Fibroblast of lung (primary cell): ENCODE results near the gene TMEM109. TPM values are rescaled to one million over a fixed set of nuclear protein-coding genes. Genes with fewer than 3 reads are reported as not detected.
A peak's percentile ranks its signal among the peaks of the same experiment; 100 is the strongest.

Experiments
- DNase-seq, 2 donors: peaks; one replicate each; pipeline versions ENCODE4 v3.0.0 to v3.0.0-alpha.2; 2010; ENCODE audit warnings: low read depth in 2 of 2
- H2AFZ ChIP-seq: 2 replicates; pipeline ENCODE4 v1.5.1; 2012; ENCODE audit warnings: low read length, control low read depth, inconsistent platforms
- H3K27ac ChIP-seq: 2 replicates; pipeline ENCODE4 v1.5.1; 2011; ENCODE audit warnings: low read length, control low read depth; ENCODE audit not compliant: insufficient read depth
- H3K27me3 ChIP-seq: 2 replicates; pipeline ENCODE4 v1.5.1; 2011; ENCODE audit warnings: mild to moderate bottlenecking, low read length; ENCODE audit not compliant: control insufficient read depth, insufficient read depth
- H3K36me3 ChIP-seq: 2 replicates; pipeline ENCODE4 v1.5.1; 2011; ENCODE audit warnings: low read length; ENCODE audit not compliant: control insufficient read depth, insufficient read depth
- H3K4me1 ChIP-seq: 2 replicates; pipeline ENCODE4 v1.5.1; 2011; ENCODE audit warnings: low read length; ENCODE audit not compliant: control insufficient read depth, insufficient read depth; ENCODE audit errors: extremely low read depth
- H3K4me2 ChIP-seq: 2 replicates; pipeline ENCODE4 v1.5.1; 2011; ENCODE audit warnings: low read length, control low read depth; ENCODE audit not compliant: insufficient read depth; ENCODE audit errors: extremely low read depth
- H3K4me3 ChIP-seq, 4 experiments: fragments of 200-600 bp in 1 of 4; sonication (generic) in 1 of 4; replicated peaks in 1 of 4; 2 replicates each; pipeline ENCODE4 v1.5.1; 2011 to 2016; ENCODE audit warnings: low read length in 4 of 4, low read depth in 3 of 4, mild to moderate bottlenecking in 3 of 4, control low read depth in 2 of 4, inconsistent platforms in 1 of 4, mixed read lengths in 1 of 4; ENCODE audit not compliant: insufficient read depth in 1 of 4; ENCODE audit errors: control extremely low read depth in 1 of 4
- H3K79me2 ChIP-seq: 2 replicates; pipeline ENCODE4 v1.5.1; 2012; ENCODE audit warnings: mild to moderate bottlenecking, low read length, inconsistent platforms; ENCODE audit not compliant: control insufficient read depth, insufficient read depth
- H3K9ac ChIP-seq: 2 replicates; pipeline ENCODE4 v1.5.1; 2011; ENCODE audit warnings: mild to moderate bottlenecking, low read length, control low read depth; ENCODE audit not compliant: insufficient read depth
- H3K9me3 ChIP-seq: 2 replicates; pipeline ENCODE4 v1.5.1; 2012; ENCODE audit warnings: low read depth, low read length; ENCODE audit not compliant: control insufficient read depth, insufficient read depth
- H4K20me1 ChIP-seq: 2 replicates; pipeline ENCODE4 v1.5.1; 2011; ENCODE audit warnings: low read length; ENCODE audit not compliant: control insufficient read depth, insufficient read depth; ENCODE audit errors: extremely low read depth
- EZH2 ChIP-seq: IDR thresholded peaks from 2 replicates; pipeline ENCODE4 v1.5.1; 2012; ENCODE audit warnings: low read length, control low read depth, mild to moderate bottlenecking; ENCODE audit errors: missing control alignments
- polyA plus RNA-seq, 2 donors: library from polyadenylated mRNA; depleted of rRNA in 1 of 2; stranded (reverse) in 1 of 2; unstranded in 1 of 2; fragments of >200 nt; gene quantifications; 2 replicates each; pipeline ENCODE4 v1.2.1, GENCODE V29; 2011 to 2012; ENCODE audit warnings: missing spikeins in 1 of 2
- total RNA-seq: library from RNA; depleted of rRNA; stranded (reverse); fragments of >200 nt; gene quantifications from 2 replicates; pipeline ENCODE4 v1.2.1, GENCODE V29; 2014
- TF ChIP-seq, protein P1 (sequence below), 2 donors: IDR thresholded peaks in 1 of 2; conservative IDR thresholded peaks in 1 of 2; 1 replicate in 1 of 2; 2 replicates in 1 of 2; pipeline ENCODE4 v1.5.1; 2011 to 2012; ENCODE audit warnings: low read length in 2 of 2, control low read depth in 1 of 2, inconsistent platforms in 1 of 2, low read depth in 1 of 2, mild to moderate bottlenecking in 1 of 2

TMEM109 gene
- total and polyA plus RNA-seq, 2 donors (not counting 1 experiment from before 2014, with no cell fraction given), result 21.5 to 34.9 TPM

- peak in 1 of 2 donors; percentile 19 for DNase-seq
- Histone ChIP-seq H3K27me3 (no peaks in the 10 kb centered on the region), H3K27ac (no peak overlapping the region), H3K4me1 (peaks cover 14% of the 10 kb centered on the region), H3K79me2 (peaks cover 20% of the 10 kb centered on the region), H3K9ac (no peak overlapping the region), H3K4me3 (no peak overlapping the region), H2AFZ (no peak overlapping the region), H3K9me3 (no peaks in the 10 kb centered on the region), H3K36me3 (peaks cover 15% of the 10 kb centered on the region), H3K4me2 (no peak overlapping the region), H4K20me1 (no peaks in the 10 kb centered on the region)
- TF ChIP-seq EZH2, result no peak
- TF ChIP-seq, protein P1, sequence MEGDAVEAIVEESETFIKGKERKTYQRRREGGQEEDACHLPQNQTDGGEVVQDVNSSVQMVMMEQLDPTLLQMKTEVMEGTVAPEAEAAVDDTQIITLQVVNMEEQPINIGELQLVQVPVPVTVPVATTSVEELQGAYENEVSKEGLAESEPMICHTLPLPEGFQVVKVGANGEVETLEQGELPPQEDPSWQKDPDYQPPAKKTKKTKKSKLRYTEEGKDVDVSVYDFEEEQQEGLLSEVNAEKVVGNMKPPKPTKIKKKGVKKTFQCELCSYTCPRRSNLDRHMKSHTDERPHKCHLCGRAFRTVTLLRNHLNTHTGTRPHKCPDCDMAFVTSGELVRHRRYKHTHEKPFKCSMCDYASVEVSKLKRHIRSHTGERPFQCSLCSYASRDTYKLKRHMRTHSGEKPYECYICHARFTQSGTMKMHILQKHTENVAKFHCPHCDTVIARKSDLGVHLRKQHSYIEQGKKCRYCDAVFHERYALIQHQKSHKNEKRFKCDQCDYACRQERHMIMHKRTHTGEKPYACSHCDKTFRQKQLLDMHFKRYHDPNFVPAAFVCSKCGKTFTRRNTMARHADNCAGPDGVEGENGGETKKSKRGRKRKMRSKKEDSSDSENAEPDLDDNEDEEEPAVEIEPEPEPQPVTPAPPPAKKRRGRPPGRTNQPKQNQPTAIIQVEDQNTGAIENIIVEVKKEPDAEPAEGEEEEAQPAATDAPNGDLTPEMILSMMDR (conservative IDR thresholded peaks at IDR 0.05 in 1 of 2, IDR thresholded peaks at IDR 0.05 in 1 of 2; ENCODE audit: low read depth in 1 of 2, low read length in 2 of 2), result no peak
Measured at GRCh38 chr11:60919956-60920355, 6.0 kb downstream of the TMEM109 start.

DNA sequence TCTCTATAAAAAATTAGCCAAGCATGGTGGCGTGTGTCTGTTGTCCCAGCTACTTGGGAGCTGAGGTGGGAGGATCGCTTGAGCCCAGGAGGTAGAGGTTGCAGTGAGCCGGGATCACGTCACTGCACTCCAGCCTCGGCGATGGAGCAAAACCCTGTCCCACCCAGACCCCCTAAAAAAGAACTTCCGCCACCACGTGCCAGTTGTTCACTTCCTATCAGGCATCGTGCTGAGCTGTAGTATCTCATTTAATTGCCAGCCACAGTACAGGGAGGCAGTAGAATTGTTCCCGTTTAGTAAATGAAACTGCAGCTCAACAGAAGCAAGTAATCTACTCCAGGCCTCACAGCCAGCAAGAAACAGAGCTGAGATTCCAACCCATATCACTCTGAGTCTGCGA, 7.3 kb downstream of the TMEM109 start:
- DNase-seq, result no peak
- TF ChIP-seq, protein P1 (conservative IDR thresholded peaks at IDR 0.05 in 1 of 2, IDR thresholded peaks at IDR 0.05 in 1 of 2; ENCODE audit: low read depth in 1 of 2, low read length in 2 of 2), result no peak
- no peak for TF ChIP-seq EZH2

GRCh38 chr11:60921777-60922335, 7.9 kb downstream of the TMEM109 start:
- Histone ChIP-seq H3K9me3 (no peaks in the 10 kb centered on the region), H3K4me1 (peaks cover 14% of the 10 kb centered on the region), H3K9ac (no peak overlapping the region), H3K79me2 (peaks cover 10% of the 10 kb centered on the region), H3K4me3 (no peak overlapping the region), H3K27me3 (no peaks in the 10 kb centered on the region), H2AFZ (no peak overlapping the region), H3K27ac (no peak overlapping the region), H4K20me1 (no peaks in the 10 kb centered on the region), H3K4me2 (no peak overlapping the region), H3K36me3 (peaks cover 15% of the 10 kb centered on the region)
- TF ChIP-seq, protein P1 (conservative IDR thresholded peaks at IDR 0.05 in 1 of 2, IDR thresholded peaks at IDR 0.05 in 1 of 2; ENCODE audit: low read depth in 1 of 2, low read length in 2 of 2), result no peak
- no peak for TF ChIP-seq EZH2
- no peak for DNase-seq

More for the DNA sequence above, 7.3 kb downstream of the TMEM109 start:
- H3K36me3 ChIP-seq, result peaks cover 15% of the 10 kb centered on the region
- H3K4me3 ChIP-seq, result no peak overlapping the region
- H3K27me3 ChIP-seq, result no peaks in the 10 kb centered on the region
- H3K9me3 ChIP-seq, result no peaks in the 10 kb centered on the region
- peaks cover 14% of the 10 kb centered on the region for H3K4me1 ChIP-seq
- H4K20me1 ChIP-seq, result no peaks in the 10 kb centered on the region
- no peak overlapping the region for H2AFZ ChIP-seq
- no peak overlapping the region for H3K4me2 ChIP-seq
- no peak overlapping the region for H3K9ac ChIP-seq
- H3K27ac ChIP-seq, result no peak overlapping the region
- H3K79me2 ChIP-seq, result peaks cover 16% of the 10 kb centered on the region
